ENCODE measurements around the gene ELF4.

DNA sequence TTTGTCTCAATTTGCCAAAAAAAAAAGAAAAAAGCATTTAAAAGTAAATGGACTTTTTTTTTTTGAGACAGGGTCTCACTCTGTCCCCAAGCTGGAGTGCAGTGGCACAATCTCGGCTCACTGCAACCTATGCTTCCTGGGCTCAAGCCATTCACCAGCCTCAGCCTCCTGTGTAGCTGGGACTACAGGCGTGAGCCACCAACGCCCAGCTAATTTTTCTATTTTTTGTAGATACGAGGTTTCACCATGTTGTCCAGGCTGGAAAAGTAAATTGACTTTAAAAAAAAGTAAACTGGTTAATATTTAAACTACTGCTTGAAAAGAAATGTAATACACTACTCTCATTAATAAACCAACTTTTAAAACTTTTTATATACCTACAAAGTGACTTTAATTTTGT is 49.5 kb upstream of the ELF4 start:
- TF ChIP-seq, protein P1, sequence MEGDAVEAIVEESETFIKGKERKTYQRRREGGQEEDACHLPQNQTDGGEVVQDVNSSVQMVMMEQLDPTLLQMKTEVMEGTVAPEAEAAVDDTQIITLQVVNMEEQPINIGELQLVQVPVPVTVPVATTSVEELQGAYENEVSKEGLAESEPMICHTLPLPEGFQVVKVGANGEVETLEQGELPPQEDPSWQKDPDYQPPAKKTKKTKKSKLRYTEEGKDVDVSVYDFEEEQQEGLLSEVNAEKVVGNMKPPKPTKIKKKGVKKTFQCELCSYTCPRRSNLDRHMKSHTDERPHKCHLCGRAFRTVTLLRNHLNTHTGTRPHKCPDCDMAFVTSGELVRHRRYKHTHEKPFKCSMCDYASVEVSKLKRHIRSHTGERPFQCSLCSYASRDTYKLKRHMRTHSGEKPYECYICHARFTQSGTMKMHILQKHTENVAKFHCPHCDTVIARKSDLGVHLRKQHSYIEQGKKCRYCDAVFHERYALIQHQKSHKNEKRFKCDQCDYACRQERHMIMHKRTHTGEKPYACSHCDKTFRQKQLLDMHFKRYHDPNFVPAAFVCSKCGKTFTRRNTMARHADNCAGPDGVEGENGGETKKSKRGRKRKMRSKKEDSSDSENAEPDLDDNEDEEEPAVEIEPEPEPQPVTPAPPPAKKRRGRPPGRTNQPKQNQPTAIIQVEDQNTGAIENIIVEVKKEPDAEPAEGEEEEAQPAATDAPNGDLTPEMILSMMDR (IDR thresholded peaks at IDR 0.05) = no peak
- TF ChIP-seq POLR2A (IDR thresholded peaks at IDR 0.05) = no peak

All from body of pancreas (tissue), 4 donors.